ENCODE measurements around the gene CCR6.

Gene CCR6

GRCh38 chr6:167119670-167120582 lies 3.0 kb upstream of the CCR6 start:
- no peak for DNase-seq (ENCODE audit: low read depth in 1 of 2, low spot score in 1 of 2)

- DNase-seq (ENCODE audit: low read depth in 1 of 2, low spot score in 1 of 2) = no peak
Observed at GRCh38 chr6:167120583-167120903, 2.4 kb upstream of the CCR6 start.

- DNase-seq (ENCODE audit: low read depth in 1 of 2, low spot score in 1 of 2) = no peak
Observed at GRCh38 chr6:167121335-167121841, 1.5 kb upstream of the CCR6 start.

- DNase-seq (ENCODE audit: low read depth in 1 of 2, low spot score in 1 of 2) = no peak
Observed at GRCh38 chr6:167122041-167122826, 662 bp upstream of the CCR6 start.

GRCh38 chr6:167124753-167125152 lies 1.9 kb downstream of the CCR6 start:
- DNase-seq (ENCODE audit: low read depth in 1 of 2, low spot score in 1 of 2) = no peak

- DNase-seq (ENCODE audit: low read depth in 1 of 2, low spot score in 1 of 2) = no peak
Observed at GRCh38 chr6:167125410-167125809, 2.5 kb downstream of the CCR6 start.

GRCh38 chr6:167125855-167126349 lies 3.0 kb downstream of the CCR6 start:
- DNase-seq (ENCODE audit: low read depth in 1 of 2, low spot score in 1 of 2) = no peak

- DNase-seq (ENCODE audit: low read depth in 1 of 2, low spot score in 1 of 2) = no peak
Observed at GRCh38 chr6:167127785-167128531, 5.1 kb downstream of the CCR6 start.

GRCh38 chr6:167129159-167129558 lies 6.3 kb downstream of the CCR6 start:
- DNase-seq (ENCODE audit: low read depth in 1 of 2, low spot score in 1 of 2) = no peak

- no peak for DNase-seq (ENCODE audit: low read depth in 1 of 2, low spot score in 1 of 2)
Observed at GRCh38 chr6:167129562-167129961, 6.7 kb downstream of the CCR6 start.

- no peak for DNase-seq (ENCODE audit: low read depth in 1 of 2, low spot score in 1 of 2)
Observed at GRCh38 chr6:167130008-167130677, 7.2 kb downstream of the CCR6 start.

GRCh38 chr6:167130712-167131684 lies 8.1 kb downstream of the CCR6 start:
- no peak for DNase-seq (ENCODE audit: low read depth in 1 of 2, low spot score in 1 of 2)

GRCh38 chr6:167134448-167135328 lies 11.8 kb downstream of the CCR6 start:
- no peak for DNase-seq (ENCODE audit: low read depth in 1 of 2, low spot score in 1 of 2)

- DNase-seq (ENCODE audit: low read depth in 1 of 2, low spot score in 1 of 2) = no peak
Observed at GRCh38 chr6:167136376-167136775, 13.5 kb downstream of the CCR6 start.

GRCh38 chr6:167137081-167137480 lies 14.2 kb downstream of the CCR6 start:
- DNase-seq (ENCODE audit: low read depth in 1 of 2, low spot score in 1 of 2) = no peak

- no peak for DNase-seq (ENCODE audit: low read depth in 1 of 2, low spot score in 1 of 2)
Observed at GRCh38 chr6:167137881-167138280, 15.0 kb downstream of the CCR6 start.

GRCh38 chr6:167139761-167140160 lies 16.9 kb downstream of the CCR6 start:
- DNase-seq (ENCODE audit: low read depth in 1 of 2, low spot score in 1 of 2) = no peak
